Ectodermal cell (in vitro differentiated cells): ENCODE measurements around the gene CCNG2.

ENCODE experiments used
- H3K27ac ChIP-seq: 2 replicates; pipeline ENCODE4 v1.7.0; 2013; ENCODE audit warnings: mild to moderate bottlenecking, low read depth, low read length; ENCODE audit not compliant: insufficient read depth, poor library complexity, severe bottlenecking
- H3K27me3 ChIP-seq: 2 replicates; pipeline ENCODE4 v1.7.0; 2013; ENCODE audit warnings: mild to moderate bottlenecking, low read length; ENCODE audit not compliant: insufficient read depth, control insufficient read depth, poor library complexity, severe bottlenecking
- H3K36me3 ChIP-seq: one replicate; pipeline ENCODE4 v1.7.0; 2013; ENCODE audit warnings: low read length; ENCODE audit not compliant: control insufficient read depth, insufficient read depth
- H3K4me1 ChIP-seq: one replicate; pipeline ENCODE4 v1.7.0; 2013; ENCODE audit warnings: low read length; ENCODE audit not compliant: control insufficient read depth, insufficient read depth
- H3K4me3 ChIP-seq: 2 replicates; pipeline ENCODE4 v1.7.0; 2013; ENCODE audit warnings: low read depth, low read length, control low read depth; ENCODE audit not compliant: insufficient read depth
- H3K9me3 ChIP-seq: 2 replicates; pipeline ENCODE4 v1.7.0; 2013; ENCODE audit warnings: mild to moderate bottlenecking, low read length, moderate library complexity; ENCODE audit not compliant: control insufficient read depth
- WGBS, 2 experiments: methylation state at CpG; one replicate each; pipeline ENCODE4 v1.1.7; 2013; ENCODE audit warnings: missing lambda C conversion rate in 2 of 2; 5-methylcytosine and 5-hydroxymethylcytosine counted together

Gene CCNG2

GRCh38 chr4:77155631-77156452 is 1.2 kb upstream of the CCNG2 start:
- 14% methylated on average over 11 to 15 of the region's 15 CpGs for WGBS, 2 experiments
- Histone ChIP-seq H3K4me1 (peaks cover 31% of the 10 kb centered on the region), H3K27ac (peak overlapping the region; percentile 78), H3K9me3 (no peaks in the 10 kb centered on the region), H3K27me3 (no peaks in the 10 kb centered on the region), H3K4me3 (peak overlapping the region; percentile 93), H3K36me3 (peaks cover 17% of the 10 kb centered on the region)

DNA sequence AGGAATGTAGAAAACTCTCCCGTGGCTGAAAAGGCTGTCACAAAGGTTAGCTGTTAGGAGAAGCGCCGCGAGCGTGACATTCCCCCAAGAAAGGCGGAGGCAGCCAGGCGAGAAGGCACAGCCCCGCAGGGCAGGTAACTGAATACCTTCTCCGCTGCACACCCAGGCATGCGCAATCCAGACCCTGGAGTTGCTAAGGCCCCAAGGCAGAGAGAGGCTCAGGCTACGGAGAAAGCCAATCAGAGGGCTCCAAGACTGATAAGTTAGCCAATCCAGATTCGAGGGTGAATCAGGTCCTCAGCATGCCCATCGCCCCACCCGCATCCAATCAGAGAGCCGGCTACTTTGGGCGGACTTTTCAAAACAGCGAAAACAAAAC is 485 bp upstream of the CCNG2 start:
- 0% methylated on average over 17 of the region's 17 CpGs for WGBS, 2 experiments
- peak overlapping the region; percentile 93 for H3K4me3 ChIP-seq
- H3K36me3 ChIP-seq: peaks cover 18% of the 10 kb centered on the region
- H3K27me3 ChIP-seq: no peaks in the 10 kb centered on the region
- no peaks in the 10 kb centered on the region for H3K9me3 ChIP-seq
- peak overlapping the region; percentile 99 for H3K27ac ChIP-seq
- peaks cover 31% of the 10 kb centered on the region for H3K4me1 ChIP-seq

- 0% methylated on average over 53 of the region's 53 CpGs for WGBS, 2 experiments
- peaks cover 25% of the 10 kb centered on the region for H3K4me1 ChIP-seq
- H3K36me3 ChIP-seq: peaks cover 33% of the 10 kb centered on the region
- no peaks in the 10 kb centered on the region for H3K27me3 ChIP-seq
- peak overlapping the region; percentile 93 for H3K4me3 ChIP-seq
- peak overlapping the region; percentile 96 for H3K27ac ChIP-seq
- no peaks in the 10 kb centered on the region for H3K9me3 ChIP-seq
Observed at GRCh38 chr4:77157859-77158486, 966 bp downstream of the CCNG2 start.

DNA sequence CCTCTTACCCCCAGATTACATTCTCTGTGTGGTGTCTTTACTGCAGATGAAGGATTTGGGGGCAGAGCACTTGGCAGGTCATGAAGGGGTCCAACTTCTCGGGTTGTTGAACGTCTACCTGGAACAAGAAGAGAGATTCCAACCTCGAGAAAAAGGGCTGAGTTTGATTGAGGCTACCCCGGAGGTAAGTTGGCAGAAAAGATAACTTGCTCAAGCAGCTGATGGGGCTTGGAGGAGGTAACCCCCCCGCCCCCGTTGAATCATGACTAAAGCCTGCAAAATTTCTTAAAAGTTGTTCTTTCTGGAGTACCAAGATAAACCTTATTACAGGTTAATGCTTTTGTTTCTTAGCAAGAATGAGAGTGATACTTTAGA is 1.5 kb downstream of the CCNG2 start:
- H3K36me3 ChIP-seq: peaks cover 38% of the 10 kb centered on the region
- 16 to 18% methylated on average over 6 of the region's 6 CpGs for WGBS, 2 experiments

DNA sequence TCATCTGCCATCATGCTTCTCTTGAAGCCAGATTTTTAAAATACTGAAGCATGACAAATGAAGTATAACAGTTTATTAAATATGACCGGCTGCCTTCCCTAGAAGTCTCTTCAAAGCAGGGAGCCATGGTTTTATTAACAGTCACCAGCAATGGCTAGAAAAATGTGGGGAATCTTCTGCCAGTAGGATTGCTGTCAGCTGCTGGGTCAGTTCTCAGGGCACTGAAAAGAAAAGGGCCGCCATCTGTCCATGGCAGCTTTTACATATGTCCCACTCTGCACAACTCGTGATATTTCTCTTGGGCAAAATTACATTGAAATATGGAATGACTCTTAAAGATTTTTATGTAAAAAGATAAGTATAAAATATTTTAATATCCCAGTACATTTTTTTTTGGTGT is 2.8 kb downstream of the CCNG2 start:
- Histone ChIP-seq H3K27ac (no peak overlapping the region), H3K36me3 (peaks cover 51% of the 10 kb centered on the region), H3K4me3 (peak overlapping the region; percentile 93), H3K9me3 (no peaks in the 10 kb centered on the region), H3K4me1 (peaks cover 15% of the 10 kb centered on the region), H3K27me3 (no peaks in the 10 kb centered on the region)
- WGBS, 2 experiments: 74 to 87% methylated on average over 2 to 3 of the region's 3 CpGs

More for the DNA sequence above, 1.5 kb downstream of the CCNG2 start:
- no peaks in the 10 kb centered on the region for H3K27me3 ChIP-seq
- no peak overlapping the region for H3K27ac ChIP-seq
- H3K9me3 ChIP-seq: no peaks in the 10 kb centered on the region
- H3K4me3 ChIP-seq: peak overlapping the region; percentile 93
- H3K4me1 ChIP-seq: peaks cover 25% of the 10 kb centered on the region

GRCh38 chr4:77163641-77164040 is 6.6 kb downstream of the CCNG2 start:
- Histone ChIP-seq H3K27me3 (no peaks in the 10 kb centered on the region), H3K4me1 (peaks cover 7% of the 10 kb centered on the region), H3K27ac (no peak overlapping the region), H3K9me3 (no peaks in the 10 kb centered on the region), H3K4me3 (no peak overlapping the region), H3K36me3 (peaks cover 66% of the 10 kb centered on the region)
- WGBS, 2 experiments: 96 to 100% methylated on average over 4 of the region's 4 CpGs

DNA sequence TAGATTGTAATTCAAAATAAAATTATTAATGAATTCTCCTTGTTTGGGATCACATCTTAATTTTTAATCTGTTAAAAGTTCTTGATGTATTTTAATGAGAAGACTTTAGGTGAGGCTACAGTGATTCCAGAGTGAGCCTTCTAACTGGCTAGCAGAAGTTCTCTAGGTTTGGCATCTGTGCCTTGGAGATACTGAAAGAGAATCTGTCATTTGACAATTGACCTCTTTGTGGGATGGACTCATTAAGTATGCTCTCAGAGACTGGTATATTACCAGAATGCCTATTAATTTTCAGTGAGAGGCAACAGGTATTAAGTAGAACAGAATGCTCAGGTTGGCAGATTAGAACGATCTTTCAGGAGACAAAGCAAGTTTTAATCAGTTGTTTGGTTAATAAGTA is 10.2 kb downstream of the CCNG2 start:
- 94 to 97% methylated on average over 1 of the region's 1 CpG for WGBS, 2 experiments
- H3K9me3 ChIP-seq: no peaks in the 10 kb centered on the region
- H3K36me3 ChIP-seq: peaks cover 61% of the 10 kb centered on the region
- H3K4me3 ChIP-seq: peak overlapping the region; percentile 11
- H3K4me1 ChIP-seq: peaks cover 21% of the 10 kb centered on the region
- peak overlapping the region; percentile 40 for H3K27ac ChIP-seq
- H3K27me3 ChIP-seq: no peaks in the 10 kb centered on the region

GRCh38 chr4:77167866-77168265 is 10.9 kb downstream of the CCNG2 start:
- WGBS, 2 experiments: 81 to 85% methylated on average over 3 of the region's 3 CpGs
- peak overlapping the region; percentile 5 for H3K27ac ChIP-seq

GRCh38 chr4:77169481-77169880 is 12.5 kb downstream of the CCNG2 start:
- 89% methylated on average over 2 of the region's 3 CpGs for WGBS, 2 experiments
- Histone ChIP-seq H3K27ac (peak overlapping the region; percentile 44), H3K4me1 (peaks cover 21% of the 10 kb centered on the region)

More at GRCh38 chr4:77167866-77168265, 10.9 kb downstream of the CCNG2 start:
- H3K4me3 ChIP-seq: no peak overlapping the region
- H3K27me3 ChIP-seq: no peaks in the 10 kb centered on the region
- peaks cover 54% of the 10 kb centered on the region for H3K36me3 ChIP-seq
- H3K9me3 ChIP-seq: no peaks in the 10 kb centered on the region
- H3K4me1 ChIP-seq: peaks cover 21% of the 10 kb centered on the region

DNA sequence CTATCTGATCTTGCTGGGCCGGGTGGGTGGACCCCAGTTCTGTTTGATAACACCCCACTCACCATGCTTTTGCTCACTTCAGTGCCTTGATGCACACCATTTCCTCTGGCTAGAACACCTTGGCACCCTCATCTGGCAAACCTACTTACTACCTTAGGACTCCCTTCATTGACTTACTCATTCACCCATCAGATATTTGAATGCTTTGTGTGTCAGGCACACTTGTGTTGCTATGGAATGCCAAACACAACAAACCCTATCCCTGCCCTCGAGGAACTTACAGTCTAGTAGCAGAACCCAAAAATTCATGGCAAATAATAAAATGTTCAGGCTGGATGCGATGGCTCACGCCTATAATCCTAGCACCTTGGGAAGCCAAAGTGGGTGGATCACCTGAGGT is 13.9 kb downstream of the CCNG2 start:
- Histone ChIP-seq H3K36me3 (peaks cover 29% of the 10 kb centered on the region), H3K9me3 (no peaks in the 10 kb centered on the region), H3K27me3 (no peaks in the 10 kb centered on the region), H3K27ac (no peak overlapping the region), H3K4me3 (no peak overlapping the region), H3K4me1 (peaks cover 31% of the 10 kb centered on the region)
- 92 to 96% methylated on average over 4 of the region's 4 CpGs for WGBS, 2 experiments

More at GRCh38 chr4:77169481-77169880, 12.5 kb downstream of the CCNG2 start:
- H3K36me3 ChIP-seq: peaks cover 38% of the 10 kb centered on the region
- no peaks in the 10 kb centered on the region for H3K27me3 ChIP-seq
- no peaks in the 10 kb centered on the region for H3K9me3 ChIP-seq
- H3K4me3 ChIP-seq: no peak overlapping the region
